Fibroblast of the conjunctiva (primary cell): Measurements from ENCODE around the gene NRL.

Experiments
- DNase-seq: peaks from one replicate; pipeline ENCODE4 v3.0.0-alpha.2; 2010; ENCODE audit warnings: low read depth

The NRL gene

DNA sequence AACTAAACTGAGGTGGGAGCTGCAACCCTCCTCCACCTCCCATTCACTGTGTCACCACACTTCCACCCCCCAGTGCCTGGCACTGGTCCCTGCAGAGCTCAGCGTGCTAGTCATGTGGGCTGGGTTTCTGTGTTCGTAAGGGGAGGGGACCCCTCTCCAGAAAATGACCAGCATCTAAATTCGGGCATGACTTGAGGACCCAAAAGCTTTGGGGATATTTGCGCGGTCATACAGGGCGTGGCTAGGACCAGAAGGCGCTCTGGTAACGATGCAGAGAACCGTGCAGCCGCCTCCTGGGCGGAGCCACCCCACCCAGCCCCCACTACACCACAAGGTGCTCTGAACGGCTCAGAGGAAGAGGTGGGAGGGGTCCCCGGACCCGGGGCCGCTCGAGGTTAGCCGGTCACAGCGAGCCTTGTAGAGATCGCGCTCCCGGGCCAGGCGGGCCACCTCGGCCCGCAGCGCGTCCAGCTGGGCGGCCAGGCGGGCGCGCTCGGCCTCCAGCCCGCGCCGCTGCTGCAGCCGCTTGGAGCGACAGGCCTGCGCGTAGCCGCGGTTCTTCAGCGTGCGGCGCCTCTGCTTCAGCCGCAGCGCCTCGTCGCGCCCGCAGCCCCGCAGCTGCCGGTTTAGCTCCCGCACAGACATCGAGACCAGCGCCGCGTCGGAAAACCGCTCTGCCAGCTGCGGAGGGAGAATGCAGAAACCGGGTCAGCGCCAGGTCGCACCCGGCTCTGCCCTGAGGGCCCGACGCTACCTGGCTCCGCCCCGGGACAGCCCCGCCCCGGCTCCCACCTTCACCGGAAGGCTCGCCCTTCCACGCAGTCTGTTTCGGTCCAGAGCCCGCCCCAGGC lies 33.6 kb downstream of the NRL start:
- no peak for DNase-seq

DNA sequence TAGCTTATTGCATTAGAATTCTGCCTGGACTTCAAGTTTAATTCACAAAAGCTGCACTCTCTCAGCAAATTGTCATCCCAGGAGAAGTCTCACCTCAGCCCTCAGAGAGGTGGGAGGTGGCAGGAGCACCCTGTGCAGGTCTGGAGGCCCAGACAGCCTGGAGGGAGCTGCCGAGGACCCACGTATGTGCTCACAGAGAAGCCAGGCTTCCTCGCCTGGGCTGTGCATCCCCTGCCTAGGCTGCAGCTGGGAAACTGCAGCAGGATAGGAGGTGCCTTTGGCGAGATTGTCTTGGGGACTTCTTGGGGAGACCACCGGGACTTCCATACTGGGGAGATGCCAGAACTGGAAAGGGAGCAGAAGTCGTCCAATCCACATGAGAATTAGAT lies 34.6 kb downstream of the NRL start:
- DNase-seq, result no peak

DNA sequence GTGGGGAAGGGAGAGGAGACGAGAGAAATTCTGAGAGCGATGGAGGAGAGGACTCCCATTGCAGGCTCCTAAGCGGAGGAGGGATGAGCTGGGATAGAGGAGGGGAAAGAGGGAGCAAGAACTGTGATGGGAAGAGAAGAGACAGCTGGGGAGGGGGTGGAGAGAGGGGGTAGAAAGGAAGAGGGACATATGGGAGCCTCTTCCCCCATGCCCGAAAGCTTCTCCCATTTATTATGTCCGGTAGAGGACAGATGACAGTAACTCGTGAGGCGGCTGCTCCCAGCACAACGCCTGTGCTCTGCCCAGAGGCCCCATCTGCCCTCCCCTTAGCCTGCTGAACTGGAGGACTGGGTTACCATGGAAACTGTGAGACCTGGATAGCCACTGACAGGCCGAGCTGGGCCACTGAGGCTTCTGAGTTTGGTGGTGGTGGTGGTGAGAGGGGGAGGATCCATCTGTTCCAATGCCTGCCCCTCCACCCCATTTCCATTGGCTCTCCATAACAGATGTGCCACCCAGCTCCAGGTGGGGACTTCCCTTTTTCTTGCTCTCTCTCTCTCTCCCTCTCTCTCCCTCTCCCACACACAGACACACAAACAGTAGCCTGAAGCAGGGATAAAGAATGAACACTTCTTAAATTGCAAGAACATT lies 35.1 kb downstream of the NRL start:
- no peak for DNase-seq

DNA sequence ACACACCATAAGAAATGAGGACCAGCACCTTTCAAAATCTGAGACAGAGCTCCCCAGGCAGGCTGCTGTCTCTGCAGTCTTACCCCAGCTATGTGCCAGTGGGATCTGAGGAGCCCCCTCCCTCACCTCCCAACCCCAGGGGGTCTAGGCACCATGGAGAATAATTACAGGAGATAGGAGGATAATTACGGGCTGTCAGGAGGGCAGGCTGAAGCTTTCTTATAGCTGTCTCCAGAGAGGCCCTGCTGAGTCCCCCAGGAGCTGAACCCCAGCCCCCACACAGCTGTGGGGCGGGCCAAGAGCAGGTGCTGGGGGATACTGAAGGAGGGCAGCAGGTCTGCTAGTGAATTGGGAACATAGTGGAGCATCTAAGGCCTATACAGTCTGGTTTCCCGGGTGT lies 36.6 kb downstream of the NRL start:
- DNase-seq, result no peak

DNA sequence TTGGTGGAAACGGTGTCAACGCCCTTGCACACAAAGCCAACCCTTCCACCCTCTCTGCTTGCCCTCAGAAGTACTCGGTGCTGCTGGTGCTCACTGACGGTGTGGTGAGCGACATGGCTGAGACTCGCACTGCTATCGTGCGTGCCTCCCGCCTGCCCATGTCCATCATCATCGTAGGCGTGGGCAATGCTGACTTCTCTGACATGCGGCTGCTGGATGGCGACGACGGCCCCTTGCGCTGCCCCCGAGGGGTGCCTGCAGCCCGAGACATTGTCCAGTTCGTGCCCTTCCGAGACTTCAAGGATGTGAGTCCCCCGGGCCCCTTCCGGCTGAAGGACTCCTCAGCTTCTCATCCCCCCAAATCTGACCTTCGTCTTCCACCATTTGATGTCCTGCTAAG lies 37.7 kb downstream of the NRL start:
- DNase-seq, result no peak

DNA sequence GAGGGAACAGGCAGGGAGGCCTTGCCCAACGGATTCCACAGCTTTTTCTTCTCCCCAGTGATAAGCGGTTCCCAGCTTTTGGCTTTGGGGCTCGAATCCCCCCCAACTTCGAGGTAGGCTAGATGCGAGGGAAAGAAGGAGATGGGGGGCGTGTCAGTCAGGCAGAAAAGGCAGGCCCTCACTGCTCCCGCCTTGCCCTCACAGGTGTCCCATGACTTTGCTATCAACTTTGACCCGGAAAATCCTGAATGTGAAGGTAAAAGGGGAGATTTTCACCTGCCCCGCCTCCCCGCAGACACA lies 38.5 kb downstream of the NRL start:
- DNase-seq, result no peak

DNA sequence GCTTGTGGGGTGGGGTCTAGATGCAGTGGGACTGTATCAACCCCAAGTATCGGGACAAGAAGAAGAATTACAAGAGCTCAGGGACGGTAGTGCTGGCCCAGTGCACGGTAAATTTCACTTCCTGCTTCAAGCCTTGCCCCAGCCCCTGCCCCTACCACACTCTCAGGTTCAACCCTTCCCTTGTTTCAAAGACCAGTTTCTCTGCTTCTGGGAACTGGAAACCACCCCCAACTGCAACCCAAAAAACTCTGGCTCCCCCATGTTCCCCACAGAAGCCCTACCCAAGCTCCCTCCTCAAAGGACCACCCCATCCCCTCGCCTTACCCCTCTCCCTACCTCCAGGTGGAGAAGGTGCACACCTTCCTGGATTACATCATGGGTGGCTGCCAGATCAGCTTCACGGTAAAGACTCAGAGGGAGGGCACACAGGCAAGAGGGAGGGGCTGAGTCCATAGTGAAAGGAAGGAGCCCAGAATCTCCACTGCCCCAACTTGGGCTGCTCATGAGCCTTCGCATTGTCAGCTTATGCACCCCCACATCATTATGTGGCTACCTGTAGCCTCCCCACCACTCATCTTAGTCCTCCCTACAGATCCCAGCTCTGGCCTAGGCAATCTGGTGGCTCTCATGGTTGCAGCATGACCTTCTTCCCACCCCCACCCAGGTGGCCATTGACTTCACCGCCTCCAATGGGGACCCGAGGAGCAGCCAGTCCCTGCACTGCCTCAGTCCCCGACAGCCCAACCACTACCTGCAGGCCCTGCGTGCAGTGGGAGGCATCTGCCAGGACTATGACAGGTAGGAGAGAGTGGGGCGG lies 39.1 kb downstream of the NRL start:
- no peak for DNase-seq

DNA sequence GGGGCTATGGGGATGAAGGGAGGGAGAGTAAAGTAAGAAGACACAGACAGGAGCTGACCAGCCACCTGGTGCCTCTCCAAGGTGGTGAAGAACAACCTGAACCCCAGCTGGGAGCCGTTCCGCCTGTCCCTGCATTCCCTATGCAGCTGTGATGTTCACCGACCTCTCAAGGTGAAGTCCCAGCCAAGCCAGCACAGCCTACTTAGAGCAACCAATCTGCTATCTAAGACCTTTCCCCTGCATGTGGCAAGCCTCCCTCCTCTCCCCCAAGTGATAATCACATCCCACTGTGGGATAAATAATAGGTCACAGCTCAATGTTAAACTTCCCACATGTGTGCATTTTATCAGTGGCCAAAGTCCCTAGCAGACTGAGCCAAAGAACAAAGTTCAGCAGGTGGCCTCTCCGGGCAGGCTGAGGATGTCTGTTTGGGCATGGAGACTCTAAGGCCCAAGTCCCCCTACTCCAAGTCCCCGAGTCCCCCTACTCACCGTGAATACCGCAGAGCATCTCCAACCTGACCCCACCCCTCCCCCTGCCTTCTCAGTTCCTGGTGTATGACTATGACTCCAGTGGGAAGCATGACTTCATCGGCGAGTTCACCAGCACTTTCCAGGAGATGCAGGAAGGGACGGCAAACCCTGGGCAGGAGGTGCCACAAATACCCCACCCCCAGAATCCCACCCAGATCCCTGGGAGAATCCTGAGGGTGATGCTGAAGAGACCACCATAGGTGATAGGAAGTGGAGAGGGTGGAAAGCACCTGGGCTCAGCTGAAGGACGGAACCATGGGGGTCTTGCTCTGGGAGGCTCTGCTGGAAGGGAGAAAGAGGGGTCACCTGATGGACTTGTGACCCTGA lies 39.9 kb downstream of the NRL start:
- no peak for DNase-seq

DNA sequence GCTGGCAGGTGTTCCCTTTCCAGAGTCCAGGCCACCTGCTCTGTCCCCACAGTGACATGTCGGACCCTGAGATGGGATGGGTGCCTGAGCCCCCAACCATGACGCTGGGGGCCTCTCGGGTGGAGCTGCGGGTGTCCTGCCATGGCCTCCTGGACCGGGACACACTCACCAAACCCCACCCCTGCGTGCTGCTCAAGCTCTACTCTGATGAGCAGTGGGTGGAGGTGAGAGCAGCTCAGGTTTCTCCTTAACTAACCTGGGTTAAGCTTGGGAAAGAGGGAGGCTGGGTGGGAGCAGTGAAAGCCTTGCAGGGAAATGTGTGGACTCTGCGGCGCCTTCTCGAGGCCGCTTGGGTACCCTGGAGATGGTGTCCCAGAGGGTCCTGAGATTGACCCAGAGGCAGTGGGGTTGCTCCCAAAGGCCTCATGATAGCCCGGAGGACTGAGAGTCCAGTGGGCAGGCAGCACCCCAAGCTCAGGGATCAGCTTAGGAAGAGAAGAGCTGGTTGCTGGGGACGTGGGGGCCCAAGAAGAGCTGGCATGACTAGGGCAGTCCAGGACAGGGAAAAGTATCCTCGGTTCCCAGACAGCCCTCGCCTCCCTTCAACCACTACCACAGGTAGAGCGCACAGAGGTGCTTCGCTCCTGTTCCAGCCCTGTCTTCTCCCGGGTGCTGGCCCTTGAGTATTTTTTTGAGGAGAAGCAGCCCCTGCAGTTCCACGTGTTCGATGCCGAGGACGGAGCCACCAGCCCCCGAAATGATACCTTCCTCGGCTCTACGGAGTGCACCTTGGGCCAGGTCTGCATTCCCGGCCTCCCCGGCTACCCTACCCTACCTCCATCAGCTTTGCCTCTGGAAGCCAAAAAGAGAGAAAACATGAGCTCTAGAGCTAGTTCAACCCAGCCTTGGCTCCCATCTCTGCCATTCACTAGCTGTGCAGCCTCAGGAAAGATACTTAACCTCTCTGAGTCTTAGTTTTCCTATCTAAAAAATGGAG lies 41.6 kb downstream of the NRL start:
- no peak for DNase-seq

DNA sequence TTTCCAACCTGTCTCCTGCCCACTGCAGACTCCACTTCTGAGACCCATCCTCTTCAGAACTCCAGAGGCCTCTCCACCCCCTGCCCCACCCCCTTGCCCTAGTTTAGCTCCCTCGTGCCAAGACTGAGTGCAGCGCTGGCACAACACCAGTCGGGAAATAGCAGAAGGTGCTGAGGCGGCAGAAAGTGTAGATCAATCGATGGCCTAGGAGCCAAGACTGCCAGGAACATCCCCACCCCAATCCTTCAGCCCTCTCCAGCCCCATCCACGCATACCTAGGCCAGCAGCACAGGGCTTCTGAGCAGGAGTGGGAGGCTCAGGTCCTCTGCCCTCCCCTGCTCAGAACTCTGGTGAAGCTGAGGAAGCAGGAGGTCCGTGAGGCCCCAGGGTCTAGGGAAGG lies 42.3 kb downstream of the NRL start:
- DNase-seq, result no peak

DNA sequence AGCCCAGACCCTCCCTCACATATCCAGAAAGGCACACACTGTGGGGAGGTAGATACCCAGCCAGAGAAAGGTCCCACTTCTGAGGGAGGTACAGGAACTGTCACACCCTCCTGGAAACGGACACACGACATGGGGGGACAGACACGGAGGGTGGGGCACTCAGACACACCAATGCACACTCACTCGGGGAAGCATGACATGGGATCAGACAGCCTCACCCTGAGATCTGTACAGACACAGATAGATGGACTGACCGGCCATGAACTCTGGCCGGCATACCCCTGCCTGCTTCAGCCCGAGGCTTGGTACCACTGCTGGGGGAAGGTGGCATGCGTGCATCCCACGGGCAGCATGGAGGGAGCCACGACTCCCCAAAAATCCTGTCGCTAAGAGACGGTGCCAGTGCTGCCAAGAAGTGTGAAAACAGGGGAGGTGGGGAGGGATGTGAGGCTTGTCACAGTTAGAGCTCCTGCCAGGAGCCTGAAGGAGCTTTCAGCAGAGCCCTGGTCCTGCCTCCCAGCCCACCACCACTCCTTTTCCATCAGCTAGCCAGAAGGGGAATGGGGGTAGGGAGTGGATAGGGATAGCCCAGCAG lies 42.8 kb downstream of the NRL start:
- DNase-seq, result no peak

DNA sequence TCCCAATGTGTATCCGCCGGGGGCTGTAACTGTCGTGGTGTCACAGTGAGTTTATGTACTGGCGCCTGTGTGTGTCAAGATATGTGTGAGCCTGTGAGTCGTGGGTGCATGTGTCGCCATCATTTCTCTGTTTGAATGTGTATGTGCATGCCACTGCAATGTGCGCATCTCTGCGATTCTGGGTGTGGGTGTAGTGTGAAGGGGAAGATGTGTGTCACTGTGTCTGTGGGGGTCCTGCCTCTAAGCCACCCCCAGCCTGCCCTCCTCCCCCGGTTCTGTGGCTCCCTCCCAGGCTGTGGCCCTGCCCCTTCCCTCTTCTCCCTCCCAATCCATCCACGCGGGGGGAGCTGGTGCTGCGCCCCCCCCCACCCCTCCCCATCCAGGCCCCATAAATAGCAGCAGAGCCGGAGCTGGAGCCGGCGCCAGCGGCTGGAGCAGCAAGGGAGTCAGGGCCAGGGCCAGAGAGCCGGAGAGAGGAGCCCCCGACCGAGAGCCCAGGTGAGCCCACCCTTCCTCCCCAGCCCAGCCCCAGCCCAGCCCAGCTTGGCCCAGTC lies 43.5 kb downstream of the NRL start, which contains the start of gene CPNE6:
CPNE6 (plus strand) TSS at position 419 of the 554 bp plus-strand sequence. CDS start 1,375 bp downstream, outside the sequence.
- no peak for DNase-seq

DNA sequence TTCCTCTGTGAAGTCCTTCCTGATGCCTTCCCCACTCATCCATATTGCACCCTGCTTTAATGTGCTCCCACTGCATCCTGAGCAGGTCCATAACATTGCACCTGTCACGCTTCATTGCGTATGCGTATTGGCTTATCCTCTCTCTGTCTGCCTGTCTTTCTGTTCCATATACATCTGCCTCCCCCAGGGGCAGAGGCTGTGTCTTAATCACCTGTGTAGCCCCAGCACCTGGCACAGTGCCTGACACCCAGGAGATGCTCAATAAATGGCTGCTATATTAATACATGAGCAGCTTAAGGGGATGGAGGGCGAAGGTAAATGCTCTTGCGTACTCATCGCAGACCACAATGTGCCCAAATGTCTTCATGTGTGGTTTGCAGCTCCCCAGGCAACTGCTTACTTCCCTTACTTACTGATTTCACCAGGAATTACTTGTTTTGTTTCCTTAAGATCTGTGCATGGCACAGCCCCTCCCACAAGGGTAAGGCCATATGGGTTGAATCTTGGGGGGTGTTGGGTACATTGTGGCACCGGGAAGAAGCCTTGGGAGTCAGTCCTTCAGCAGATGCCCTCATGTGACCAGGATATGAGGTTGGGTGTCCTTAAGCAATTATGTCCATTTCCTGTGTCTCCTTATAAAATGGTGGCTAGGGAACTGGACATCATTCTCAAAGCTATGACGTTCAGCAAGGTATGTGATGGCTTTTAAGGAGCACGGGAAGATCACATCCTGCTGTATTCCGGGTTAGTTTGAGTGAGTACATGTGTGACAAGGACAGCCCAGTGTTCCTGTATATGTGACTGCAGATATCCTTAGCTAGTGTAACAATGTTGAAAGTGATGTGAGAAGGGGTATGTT lies 44.2 kb downstream of the NRL start:
- no peak for DNase-seq

DNA sequence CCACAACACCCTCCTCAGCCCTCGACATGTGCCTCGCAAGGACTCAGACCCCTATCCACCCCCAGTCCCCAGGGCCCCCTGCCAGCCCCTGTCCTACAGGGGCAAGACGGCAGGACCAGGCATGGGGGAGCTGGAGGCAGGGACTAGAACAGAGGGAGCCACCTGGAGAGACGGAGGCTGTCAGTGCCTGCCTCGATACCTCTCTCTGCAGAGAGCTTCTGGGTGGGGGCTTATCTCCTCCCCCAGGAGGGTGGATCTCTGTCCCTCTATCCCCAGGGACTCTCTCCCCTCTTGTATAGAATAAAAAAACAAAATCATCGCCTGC lies 45.4 kb downstream of the NRL start:
- no peak for DNase-seq

DNA sequence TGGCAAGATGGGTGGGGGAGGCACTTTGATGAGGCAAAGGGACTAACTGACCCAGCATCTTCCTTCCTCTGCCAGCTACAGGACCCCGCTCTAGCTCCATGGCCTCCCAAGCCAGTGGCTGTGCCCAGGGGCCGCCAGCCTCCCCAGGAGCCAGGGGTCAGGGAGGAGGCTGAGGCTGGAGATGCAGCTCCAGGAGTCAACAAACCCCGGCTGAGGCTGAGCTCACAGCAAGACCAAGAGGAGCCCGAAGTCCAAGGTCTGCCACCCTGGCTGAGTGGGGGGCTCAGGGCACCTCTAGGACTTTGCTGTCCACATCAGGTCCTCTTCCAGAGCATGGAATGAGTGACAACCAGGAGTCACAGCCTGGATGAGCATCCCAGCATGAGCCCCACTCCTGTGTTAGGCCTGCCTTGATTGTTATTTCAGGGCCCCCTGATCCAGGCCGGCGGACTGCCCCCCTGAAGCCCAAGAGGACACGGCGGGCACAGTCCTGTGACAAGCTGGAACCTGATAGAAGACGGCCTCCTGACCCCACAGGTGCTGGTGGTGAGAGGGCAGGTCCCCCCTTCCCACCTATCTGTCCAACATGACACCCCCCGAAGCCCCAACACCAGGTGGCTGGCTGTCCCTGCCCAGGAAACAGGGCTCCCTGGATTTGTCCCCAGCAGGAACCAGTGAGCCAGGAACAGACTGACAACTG lies 45.9 kb downstream of the NRL start:
- no peak for DNase-seq

DNA sequence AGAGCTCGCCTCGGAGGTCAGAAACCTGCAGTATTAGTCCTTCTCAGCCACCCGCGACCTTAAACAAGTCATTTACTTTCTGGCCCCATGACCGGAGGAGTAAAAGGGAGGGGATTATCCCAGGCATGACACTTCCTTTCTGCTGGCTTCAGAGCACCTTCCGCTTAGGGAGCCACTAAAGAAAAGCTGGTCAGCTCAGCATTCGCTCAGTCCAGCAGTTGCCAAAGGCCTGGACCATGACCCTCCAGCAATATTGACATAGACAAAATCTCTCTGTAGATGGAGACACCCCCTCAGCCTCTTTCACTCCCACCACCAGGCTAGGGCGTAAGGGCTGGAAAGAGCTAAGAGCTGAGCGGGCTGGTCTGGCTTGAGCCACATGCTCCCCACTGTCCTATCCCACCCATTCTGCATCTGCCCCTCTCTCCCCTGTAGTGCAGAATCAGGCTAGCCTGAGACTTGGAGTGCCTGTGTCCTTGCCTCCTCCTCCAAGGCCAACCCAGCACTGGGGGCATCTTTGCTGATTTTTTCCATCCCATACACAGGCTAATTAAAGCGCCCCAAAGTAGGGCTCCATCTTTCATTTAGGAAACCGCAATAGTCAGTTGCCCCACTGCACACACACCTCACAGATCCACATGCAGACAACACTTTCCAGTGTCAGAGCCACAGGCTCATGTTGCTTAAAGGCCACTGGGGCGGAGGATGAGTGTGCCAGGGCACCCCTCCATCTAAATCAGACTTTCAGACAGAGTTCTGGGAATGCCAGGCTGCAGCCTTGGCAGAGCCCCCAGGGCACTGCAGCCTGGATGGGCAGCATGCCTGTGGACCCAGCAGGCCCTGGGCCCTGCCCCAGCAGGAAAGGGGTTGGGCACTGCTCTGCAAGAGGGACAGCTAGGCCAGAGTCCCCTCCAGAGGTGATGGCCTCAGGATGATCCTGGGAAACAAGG lies 47.3 kb downstream of the NRL start:
- no peak for DNase-seq

DNA sequence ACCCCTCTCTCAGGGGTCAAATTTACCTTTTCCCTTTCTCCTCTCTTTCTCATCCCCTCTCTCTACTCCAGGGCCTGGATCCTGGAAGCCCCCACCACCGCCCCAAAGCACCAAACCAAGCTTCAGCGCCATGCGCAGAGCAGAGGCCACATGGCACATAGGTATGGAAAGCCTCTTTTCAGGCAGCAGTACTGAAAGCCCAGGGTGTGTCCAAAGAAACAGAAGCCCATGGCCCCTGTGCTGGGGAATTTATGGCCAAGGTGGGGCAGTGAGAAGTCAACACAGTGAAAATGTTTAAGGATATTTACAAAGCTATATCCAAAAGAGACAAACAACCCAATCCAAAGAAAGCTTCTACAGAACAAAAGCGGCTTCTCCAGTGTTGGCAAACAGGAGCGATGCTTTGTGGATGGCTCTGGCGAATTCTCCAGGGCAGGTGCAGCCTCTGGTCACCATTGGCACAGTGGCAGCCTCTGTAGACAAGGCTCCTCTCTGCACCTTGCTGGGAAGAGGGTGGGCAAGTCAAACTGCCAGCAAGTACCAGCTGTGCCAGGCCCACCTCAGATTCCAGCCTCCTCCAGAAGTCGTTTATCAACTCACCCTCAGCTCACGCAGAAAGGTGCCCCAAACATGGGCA lies 48.1 kb downstream of the NRL start:
- DNase-seq, result no peak
